A673 (cell line): ENCODE results near the gene FLRT1.

ENCODE experiments used
- EZH2 ChIP-seq: fragments of 200-600 bp; sonication (generic); IDR thresholded peaks from 2 replicates; pipeline ENCODE4 v1.6.1; 2017; ENCODE audit warnings: borderline replicate concordance, low read depth, mild to moderate bottlenecking, mixed read lengths, antibody characterized with exemption, low read length; ENCODE audit not compliant: poor library complexity, severe bottlenecking
- TF ChIP-seq, protein P1 (sequence below): fragments of 300-800, 200-600 bp; sonication (generic); conservative IDR thresholded peaks from 2 replicates; pipeline ENCODE4 v1.5.1; 2017; ENCODE audit warnings: low read depth, mild to moderate bottlenecking, antibody characterized with exemption, low read length, moderate library complexity, mixed read lengths

DNA sequence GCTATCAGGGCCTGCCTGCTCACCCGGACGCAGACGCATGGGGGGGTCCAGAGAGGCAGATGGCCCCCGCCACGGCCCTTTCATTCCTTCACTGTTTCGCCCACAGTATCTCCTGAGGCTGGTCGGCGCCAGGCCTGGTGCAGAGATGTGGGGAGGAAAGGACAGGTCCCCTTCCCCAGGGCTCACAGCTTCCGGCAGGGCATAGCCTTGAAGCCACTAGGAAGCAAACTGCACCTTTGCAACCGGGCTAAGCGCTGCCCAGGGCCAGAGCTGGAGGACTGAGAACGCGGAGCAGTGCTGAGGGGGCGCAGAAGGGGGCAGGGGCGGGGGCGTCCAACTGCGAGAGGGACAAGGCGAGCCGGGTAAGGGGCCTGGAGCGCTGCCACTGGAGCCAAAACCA lies 20.2 kb upstream of the FLRT1 start:
- TF ChIP-seq, protein P1, sequence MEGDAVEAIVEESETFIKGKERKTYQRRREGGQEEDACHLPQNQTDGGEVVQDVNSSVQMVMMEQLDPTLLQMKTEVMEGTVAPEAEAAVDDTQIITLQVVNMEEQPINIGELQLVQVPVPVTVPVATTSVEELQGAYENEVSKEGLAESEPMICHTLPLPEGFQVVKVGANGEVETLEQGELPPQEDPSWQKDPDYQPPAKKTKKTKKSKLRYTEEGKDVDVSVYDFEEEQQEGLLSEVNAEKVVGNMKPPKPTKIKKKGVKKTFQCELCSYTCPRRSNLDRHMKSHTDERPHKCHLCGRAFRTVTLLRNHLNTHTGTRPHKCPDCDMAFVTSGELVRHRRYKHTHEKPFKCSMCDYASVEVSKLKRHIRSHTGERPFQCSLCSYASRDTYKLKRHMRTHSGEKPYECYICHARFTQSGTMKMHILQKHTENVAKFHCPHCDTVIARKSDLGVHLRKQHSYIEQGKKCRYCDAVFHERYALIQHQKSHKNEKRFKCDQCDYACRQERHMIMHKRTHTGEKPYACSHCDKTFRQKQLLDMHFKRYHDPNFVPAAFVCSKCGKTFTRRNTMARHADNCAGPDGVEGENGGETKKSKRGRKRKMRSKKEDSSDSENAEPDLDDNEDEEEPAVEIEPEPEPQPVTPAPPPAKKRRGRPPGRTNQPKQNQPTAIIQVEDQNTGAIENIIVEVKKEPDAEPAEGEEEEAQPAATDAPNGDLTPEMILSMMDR = no peak
- no peak for TF ChIP-seq EZH2
